Measurements from ENCODE around the gene SLC35B3.
"Not testable (repeated sequence)": the region's sequence is repeated elsewhere in the genome, so short reads cannot be mapped to it uniquely, and the experiment has no call there.

Gene SLC35B3

DNA sequence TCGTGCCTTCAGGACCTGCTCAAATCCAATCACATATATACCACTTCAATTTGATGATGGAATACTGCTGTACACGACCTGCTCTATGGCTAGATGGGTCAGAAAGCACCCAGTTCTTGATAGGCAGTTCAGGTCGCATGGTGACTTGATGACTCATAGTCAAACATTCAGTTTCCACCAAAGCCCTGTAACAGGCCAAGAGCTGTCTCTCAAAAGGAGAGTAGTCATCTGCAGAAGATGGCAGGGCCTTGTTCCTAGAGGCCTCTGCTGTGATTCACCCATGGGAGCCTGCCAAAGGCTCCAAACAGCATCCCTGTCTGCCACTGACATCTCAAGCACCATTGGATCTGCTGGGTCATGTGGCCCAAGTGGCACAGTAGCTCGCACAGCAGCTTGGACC, 29.4 kb downstream of the SLC35B3 start:
- DNase-seq = not testable (repeated sequence)

DNA sequence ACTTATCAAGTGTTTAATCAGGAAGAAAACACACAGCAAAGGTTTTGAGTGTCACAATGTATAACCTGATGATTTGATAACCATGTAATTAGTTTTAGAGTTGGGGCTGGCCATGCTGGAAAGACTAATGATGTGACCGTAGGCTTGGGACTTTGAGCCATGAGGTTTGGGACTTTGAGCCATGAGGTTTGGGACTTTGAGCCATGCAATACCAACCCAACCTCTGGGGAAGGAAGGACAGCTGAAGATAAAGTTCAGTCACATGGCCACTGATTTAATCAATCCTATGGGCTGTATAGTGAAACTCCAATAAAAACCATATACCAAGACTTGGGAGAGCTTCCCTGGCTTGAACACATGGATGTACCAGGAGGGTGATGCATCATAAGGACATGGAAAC, 32.8 kb downstream of the SLC35B3 start:
- no peak for DNase-seq

DNA sequence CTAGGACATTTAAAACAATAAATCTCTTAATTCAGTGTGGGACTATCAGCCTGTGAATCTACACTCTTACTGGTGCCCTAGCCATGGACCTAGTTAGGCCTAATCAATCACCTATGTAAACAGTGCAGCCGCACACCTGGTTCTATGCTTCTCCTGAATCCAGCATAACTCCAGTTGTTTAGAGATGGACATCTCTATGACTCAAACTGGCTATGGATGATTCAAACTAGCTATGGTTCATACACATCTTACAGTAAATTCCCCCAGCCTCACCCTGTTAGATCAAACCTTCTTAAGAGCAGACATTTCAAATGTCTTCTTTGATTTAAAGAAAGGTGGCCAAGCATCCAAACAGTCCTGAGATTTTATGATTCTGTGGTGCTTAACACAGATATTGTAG, 34.7 kb downstream of the SLC35B3 start:
- DNase-seq = no peak

DNA sequence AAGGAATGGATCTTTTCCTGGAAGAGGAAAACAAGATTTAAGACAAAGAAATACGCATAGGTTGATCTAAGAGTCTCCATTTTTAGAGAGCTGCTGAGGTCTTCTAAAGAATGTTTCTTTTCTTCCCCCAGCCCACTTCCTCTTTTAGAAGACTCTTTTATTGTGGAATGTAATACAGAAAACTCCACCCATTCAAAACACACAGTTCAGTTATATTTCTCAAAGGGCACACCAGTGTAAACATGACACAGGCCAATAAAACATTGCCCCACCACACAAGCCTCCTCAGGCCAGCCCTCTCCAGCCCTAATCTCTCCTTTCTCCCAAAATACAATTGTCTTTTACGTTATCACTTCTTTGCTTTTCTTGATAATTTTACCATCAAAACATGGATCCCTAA, 42.8 kb downstream of the SLC35B3 start:
- no peak for DNase-seq

DNA sequence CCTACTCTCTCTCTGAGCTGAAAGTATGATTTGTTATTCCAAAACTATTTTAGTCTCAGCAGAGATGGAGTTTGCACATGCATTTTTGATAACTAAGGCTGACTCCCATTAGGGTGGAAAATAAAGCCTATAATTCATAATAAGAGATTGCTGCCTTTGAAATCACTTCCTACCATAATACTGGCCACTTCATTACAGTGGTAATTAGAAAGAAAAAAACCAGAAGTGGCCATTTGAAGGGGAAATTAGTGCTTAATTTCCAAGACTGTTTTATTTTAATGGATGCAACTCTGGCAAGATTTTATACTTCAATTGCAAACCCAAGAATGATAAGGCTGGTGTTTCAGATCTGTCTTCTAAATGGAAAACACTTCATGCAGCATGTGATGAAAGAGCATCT, 43.4 kb downstream of the SLC35B3 start:
- no peak for DNase-seq

DNA sequence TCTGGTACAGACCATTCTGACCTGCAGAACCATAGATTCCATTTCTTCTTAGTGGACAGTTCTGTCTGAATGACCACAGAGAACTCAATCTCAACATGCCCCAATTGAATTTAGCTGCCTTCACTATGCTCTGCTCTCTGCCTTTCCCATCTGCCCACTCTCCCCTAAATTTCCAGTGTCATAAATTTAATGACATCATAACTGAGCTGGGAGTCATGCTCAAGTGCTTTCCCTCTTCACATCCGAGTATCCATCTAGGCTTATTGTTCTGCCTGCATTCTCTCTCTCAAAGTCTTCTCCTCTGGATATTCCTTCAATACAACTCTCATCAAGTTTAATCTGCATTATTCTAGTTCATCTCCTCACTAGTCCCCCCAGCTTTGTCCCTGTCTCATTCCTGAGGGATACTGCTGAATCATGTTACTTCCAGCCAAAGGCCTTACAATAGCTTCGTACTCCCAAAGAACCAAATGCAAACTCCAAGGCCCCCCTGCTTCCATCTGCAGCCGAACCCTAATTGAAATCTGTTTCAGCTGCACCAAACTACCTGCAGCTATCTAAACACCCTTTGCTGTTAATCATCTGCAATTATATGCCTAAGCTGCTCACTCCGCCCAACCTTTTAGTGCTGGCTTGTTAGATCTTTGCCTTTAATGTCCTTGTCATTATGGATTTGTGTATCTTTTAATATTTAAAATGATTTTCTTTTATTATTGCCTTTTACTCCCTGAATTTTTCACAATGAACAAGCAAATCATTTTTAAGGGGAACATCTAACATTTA, 46.1 kb downstream of the SLC35B3 start:
- DNase-seq = no peak

DNA sequence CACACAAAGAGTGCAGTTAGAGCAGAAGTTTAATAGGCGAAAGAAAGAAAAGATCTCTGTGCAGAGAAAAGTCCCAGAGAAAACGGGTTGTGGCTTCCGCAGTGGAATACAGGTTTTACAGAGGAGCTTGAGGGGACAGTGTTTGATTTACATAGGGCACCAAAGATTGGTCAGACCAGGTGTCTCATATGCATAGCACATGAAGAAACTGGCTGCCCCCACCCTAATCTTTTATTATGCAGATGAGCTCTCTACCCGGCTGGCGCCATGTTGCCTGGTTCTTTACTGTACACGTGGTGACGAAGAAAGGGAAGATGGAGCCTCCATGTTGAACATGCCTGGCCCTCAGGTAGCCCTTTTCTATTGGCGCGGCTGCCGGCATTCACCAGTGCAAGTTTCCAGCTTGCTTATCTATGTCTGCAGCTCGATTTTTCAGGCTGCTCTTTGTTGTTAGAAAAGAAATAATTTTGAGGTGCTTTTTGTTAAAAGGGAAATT, 47.4 kb downstream of the SLC35B3 start:
- DNase-seq = no peak

DNA sequence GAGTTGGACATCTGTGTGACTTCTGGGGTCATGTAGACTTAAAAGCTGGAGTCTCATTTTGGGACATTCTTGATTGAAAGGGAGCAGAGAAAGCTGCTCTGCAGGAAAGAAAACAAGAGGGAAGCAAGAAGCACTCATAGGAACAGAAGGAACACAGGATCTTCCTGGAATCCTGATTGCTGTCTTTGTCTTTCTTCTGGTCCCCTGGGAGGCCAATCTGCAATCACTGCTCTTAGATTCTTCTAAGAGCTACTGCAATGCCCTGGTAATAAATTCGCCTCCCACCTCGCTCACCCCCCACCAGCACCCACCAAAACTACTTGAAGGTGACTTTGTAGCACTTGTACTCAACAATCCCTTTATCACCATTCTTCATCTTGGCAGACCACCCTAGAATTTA, 51.8 kb downstream of the SLC35B3 start:
- no peak for DNase-seq

DNA sequence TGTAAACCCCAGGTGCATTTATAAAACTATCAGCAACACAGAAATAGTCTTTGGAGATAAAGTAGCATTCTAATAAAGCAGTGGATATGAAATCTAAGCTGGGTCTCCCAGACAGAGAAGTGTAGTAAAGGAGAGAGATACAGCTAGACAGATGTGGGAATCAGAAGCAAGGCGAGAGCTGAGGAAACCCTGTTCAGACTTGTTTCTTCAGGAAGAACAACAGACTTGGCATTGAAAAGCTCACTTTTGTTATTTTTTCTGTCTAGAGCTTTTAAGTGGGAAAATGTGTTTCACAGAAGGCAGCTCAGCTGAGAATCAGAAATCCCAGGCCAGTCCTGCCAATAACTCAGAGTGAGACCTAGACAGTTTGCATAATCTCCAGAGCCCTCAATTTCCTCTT, 52.9 kb downstream of the SLC35B3 start:
- DNase-seq = no peak

DNA sequence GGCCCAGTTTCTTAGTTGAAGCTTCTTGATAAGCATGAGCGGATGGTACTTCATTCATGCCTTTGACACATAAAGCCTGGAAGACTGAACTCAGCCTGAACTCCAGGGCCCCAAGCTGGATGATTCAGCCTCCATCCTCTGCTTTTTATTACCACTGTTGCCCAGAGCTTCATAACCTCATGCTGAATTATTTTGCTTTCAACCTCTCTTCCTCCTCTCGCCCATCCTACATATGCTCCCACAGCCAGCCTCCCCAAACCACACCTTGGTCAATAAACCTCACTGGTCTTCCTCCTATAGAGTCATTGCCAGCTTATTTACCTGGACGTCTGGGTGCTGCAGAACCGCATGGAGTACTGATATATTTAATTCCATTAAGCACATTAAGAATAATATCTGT, 59.4 kb downstream of the SLC35B3 start:
- no peak for DNase-seq
